Hematopoietic multipotent progenitor cell treated with erythropoietin and hydrocortisone succinate and interleukin-3 and kit ligand, for 6 days (in vitro differentiated cells): ENCODE data around the gene KCTD16.

Experiments
- DNase-seq: peaks from one replicate; pipeline ENCODE4 v3.0.0-alpha.2; 2015

KCTD16 gene

DNA sequence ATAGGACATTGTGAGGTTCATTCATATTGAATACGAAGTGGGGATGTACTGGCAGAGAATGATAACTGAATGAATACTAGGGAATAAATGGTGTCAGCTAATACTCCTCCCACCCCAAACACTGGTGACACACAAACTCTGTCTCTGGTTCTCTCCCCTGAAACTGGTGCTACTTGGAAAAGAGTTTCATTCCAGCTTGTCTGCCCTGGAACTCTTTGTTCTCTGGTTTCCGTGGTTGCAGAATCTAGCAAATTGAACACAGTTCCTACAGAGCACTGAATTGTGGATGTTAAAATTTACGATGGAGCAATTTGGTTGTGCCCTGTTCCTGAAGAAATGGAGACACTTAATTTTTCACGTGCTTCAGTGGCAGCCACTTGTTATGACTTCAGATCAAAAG is 181.7 kb downstream of the KCTD16 start:
- DNase-seq: no peak

- no peak for DNase-seq
These were observed 182.2 kb downstream of the KCTD16 start for GRCh38 chr5:144352732-144353317.

- DNase-seq: no peak
These were observed 185.8 kb downstream of the KCTD16 start for GRCh38 chr5:144356489-144356888.

DNA sequence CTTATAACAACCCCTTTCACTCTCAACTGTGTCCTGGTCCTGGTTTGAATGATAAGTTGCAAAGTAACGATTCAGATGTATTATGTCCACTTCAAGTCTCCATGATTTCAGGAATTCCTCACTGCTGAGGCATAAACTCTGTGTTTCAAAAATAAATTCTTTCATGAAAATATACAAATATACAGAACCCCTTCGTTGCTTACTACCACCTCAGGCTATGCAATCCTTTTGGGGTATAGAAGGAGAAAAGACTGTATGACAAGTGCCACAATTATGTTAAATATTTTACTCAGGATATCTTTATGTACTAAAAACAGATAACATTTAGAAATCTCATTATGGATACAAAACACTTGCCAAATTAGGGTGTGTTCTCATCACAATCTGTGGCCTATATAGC is 190.7 kb downstream of the KCTD16 start:
- no peak for DNase-seq

GRCh38 chr5:144365885-144366284 is 195.2 kb downstream of the KCTD16 start:
- no peak for DNase-seq

DNA sequence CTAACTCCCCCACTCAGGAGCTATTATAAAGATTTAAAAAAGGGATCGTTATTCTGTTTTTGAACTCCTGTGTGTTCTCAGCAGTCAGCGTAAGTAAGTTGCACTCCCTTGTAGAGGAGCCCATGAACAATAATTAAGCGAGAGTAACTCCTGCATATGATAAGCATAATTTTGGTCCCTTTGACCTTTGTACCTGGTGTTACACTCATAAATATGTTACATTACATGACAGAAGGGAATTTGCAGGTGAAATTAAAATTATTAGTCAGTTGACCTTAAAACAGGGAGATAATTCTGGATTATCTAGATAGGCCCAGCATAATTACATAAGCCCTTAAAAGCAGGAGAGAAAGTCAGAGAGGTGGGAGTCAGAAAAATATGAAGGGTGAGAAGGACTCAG is 197.3 kb downstream of the KCTD16 start:
- DNase-seq: no peak

GRCh38 chr5:144368556-144368955 is 197.9 kb downstream of the KCTD16 start:
- no peak for DNase-seq

GRCh38 chr5:144369006-144369405 is 198.3 kb downstream of the KCTD16 start:
- DNase-seq: no peak

GRCh38 chr5:144370273-144370672 is 199.6 kb downstream of the KCTD16 start:
- no peak for DNase-seq

GRCh38 chr5:144374637-144375036 is 204.0 kb downstream of the KCTD16 start:
- DNase-seq: no peak

DNA sequence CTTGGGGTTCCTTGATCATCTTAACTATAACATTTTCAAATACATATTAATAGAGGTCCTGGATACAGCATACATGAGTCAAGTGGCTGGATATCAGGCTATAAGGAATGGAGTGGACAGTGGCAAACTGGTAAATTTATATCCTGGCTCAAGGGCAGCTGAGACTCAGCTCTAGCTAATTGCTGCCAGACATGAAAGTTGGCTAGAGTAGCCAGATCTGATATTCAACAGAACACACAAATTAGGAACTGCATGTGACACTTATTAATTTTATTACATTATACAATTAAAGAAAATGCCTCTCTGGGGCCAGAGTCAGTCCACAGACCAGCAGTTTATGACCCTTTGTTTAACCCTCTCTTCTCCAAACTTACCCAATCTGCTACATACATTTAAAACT is 206.5 kb downstream of the KCTD16 start:
- no peak for DNase-seq

- no peak for DNase-seq
These were observed 208.0 kb downstream of the KCTD16 start for GRCh38 chr5:144378681-144379080.

DNA sequence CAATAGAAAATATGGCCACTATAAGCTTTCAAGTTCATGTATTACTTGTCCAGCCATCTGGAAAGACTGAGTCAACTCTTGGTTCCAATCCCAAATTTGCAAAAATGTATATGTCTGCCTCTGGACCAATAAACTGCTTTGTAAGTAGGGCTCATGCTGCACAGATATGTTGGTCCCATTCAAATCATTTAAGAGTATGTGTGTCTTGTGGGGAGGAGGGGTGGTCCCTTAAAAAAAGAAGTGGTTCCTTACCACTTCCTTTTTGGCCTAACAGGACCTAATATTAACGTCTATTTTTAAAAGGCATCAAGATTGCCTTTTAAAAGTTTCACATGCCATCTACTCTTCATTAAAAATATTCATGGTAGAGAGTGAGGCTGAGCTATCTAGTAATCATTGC is 214.9 kb downstream of the KCTD16 start:
- no peak for DNase-seq

GRCh38 chr5:144386315-144386714 is 215.6 kb downstream of the KCTD16 start:
- DNase-seq: no peak

GRCh38 chr5:144390133-144390532 is 219.5 kb downstream of the KCTD16 start:
- no peak for DNase-seq

- DNase-seq: no peak
These were observed 220.4 kb downstream of the KCTD16 start for GRCh38 chr5:144391044-144391443.

- no peak for DNase-seq
These were observed 223.2 kb downstream of the KCTD16 start for GRCh38 chr5:144393641-144394435.

GRCh38 chr5:144395704-144396103 is 225.0 kb downstream of the KCTD16 start:
- peak; percentile 6 for DNase-seq

- no peak for DNase-seq
These were observed 232.4 kb downstream of the KCTD16 start for GRCh38 chr5:144403058-144403457.

- no peak for DNase-seq
These were observed 233.2 kb downstream of the KCTD16 start for GRCh38 chr5:144403817-144404420.

DNA sequence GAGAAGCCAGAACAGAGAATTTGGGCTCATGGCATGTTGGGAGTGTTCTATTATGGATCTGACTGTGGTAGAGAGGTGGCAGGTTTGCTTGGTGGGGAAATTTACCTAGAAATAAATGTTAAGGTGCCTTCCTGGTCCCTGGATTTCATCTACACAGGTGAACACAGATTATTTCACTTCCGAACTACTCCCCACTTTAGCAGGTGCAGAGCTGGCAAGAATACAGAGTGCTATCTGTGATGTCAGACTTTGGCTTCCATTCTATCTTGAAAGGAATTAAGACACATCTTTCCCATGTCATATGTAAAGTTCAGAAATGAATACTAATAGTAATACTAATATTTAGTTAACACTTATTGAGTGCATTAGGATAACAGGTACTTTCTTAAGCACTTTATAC is 234.0 kb downstream of the KCTD16 start:
- no peak for DNase-seq

- no peak for DNase-seq
These were observed 235.3 kb downstream of the KCTD16 start for GRCh38 chr5:144405991-144406390.

GRCh38 chr5:144406442-144406841 is 235.8 kb downstream of the KCTD16 start:
- DNase-seq: peak; percentile 55
